MCF 10A (cell line): ENCODE measurements around the gene NKX2-2. TPM values are rescaled to one million over a fixed set of nuclear protein-coding genes. Genes with fewer than 3 reads are reported as not detected.
A peak's percentile ranks its signal among the peaks of the same experiment; 100 is the strongest.

Source experiments
- BruUV-seq: library from RNA; stranded (reverse); fragments of 400-500 nt; replicated peaks from 2 replicates; lab custom pipeline; 2021; lab: Mats Ljungman, UMichigan
- CTCF ChIA-PET: fragments of 300-600 bp; sonication (Branson Sonifier 250); formaldehyde crosslinking; extraction: SDS; loops from one replicate; lab custom pipeline; 2021; ENCODE audit warnings: antibody characterized with exemption, inconsistent platforms; lab: Yijun Ruan, JAX
- POLR2A ChIA-PET: fragments of 300-600, 350-650 bp; sonication (Branson Sonifier 250); formaldehyde crosslinking; extraction: SDS; loops from one replicate; lab custom pipeline; 2020; ENCODE audit warnings: antibody characterized with exemption, inconsistent platforms; lab: Yijun Ruan, JAX
- DNase-seq: peaks from one replicate; pipeline ENCODE4 v3.0.0-alpha.2; 2018; ENCODE audit not compliant: unreplicated experiment
- H3K27ac Mint-ChIP-seq: one replicate; pipeline ENCODE4 v1.8.0; 2022; ENCODE audit warnings: mild to moderate bottlenecking, low read depth, mixed read lengths; ENCODE audit not compliant: unreplicated experiment
- H3K27me3 Mint-ChIP-seq: one replicate; pipeline ENCODE4 v1.8.0; 2022; ENCODE audit warnings: mixed read lengths; ENCODE audit not compliant: insufficient read depth, unreplicated experiment
- H3K36me3 Mint-ChIP-seq: one replicate; pipeline ENCODE4 v1.8.0; 2022; ENCODE audit warnings: mild to moderate bottlenecking, moderate library complexity, mixed read lengths; ENCODE audit not compliant: insufficient read depth, unreplicated experiment
- H3K4me1 Mint-ChIP-seq: one replicate; pipeline ENCODE4 v1.8.0; 2022; ENCODE audit warnings: mixed read lengths; ENCODE audit not compliant: insufficient read depth, unreplicated experiment
- H3K4me3 Mint-ChIP-seq: one replicate; pipeline ENCODE4 v1.8.0; 2022; ENCODE audit warnings: mild to moderate bottlenecking, moderate library complexity, mixed read lengths; ENCODE audit not compliant: unreplicated experiment
- H3K9me3 Mint-ChIP-seq: one replicate; pipeline ENCODE4 v1.8.0; 2022; ENCODE audit warnings: mixed read lengths; ENCODE audit not compliant: unreplicated experiment
- CTCF ChIP-seq: fragments of 200-600 bp; IDR thresholded peaks from one replicate; pipeline ENCODE4 v1.8.0; 2022; ENCODE audit warnings: antibody characterized with exemption, mild to moderate bottlenecking; ENCODE audit not compliant: unreplicated experiment
- intact Hi-C: fragments of 100-400 bp; cut with micrococcal nuclease; formaldehyde crosslinking; loops from 2 replicates; pipeline ENCODE4 v1.14.1; 2022
- total RNA-seq: library from RNA; stranded (reverse); gene quantifications from 2 replicates; pipeline ENCODE4 v1.2.3, GENCODE V29; 2022

Gene NKX2-2
- total RNA-seq, 1 experiment from 2014 or later = not detected

- no peak for TF ChIP-seq CTCF
- no peak overlapping the region for H3K4me3 Mint-ChIP-seq
- H3K27ac Mint-ChIP-seq = no peak overlapping the region
- intact Hi-C loops = loop anchor here (10.0 kb wide), 1 partner anchor 66 kb away; no protein-coding TSS in a partner anchor
- H3K9me3 Mint-ChIP-seq = no peaks in the 10 kb centered on the region
- H3K4me1 Mint-ChIP-seq = no peaks in the 10 kb centered on the region
- H3K27me3 Mint-ChIP-seq = peaks cover 14% of the 10 kb centered on the region
- ChIA-PET POLR2A (no interaction called here), CTCF (interaction anchor here (0.7 to 12.5 kb wide), 8 partner anchors 63 to 671 kb away, joined by 3 to 329 read pairs (median 9); no protein-coding TSS in a partner anchor)
- no TSS peak for BruUV-seq
- no peaks in the 10 kb centered on the region for H3K36me3 Mint-ChIP-seq
- no peak for DNase-seq
These were observed 5.4 kb downstream of the NKX2-2 start for GRCh38 chr20:21508230-21509078.

- Mint-ChIP-seq H3K27me3 (peaks cover 14% of the 10 kb centered on the region), H3K9me3 (no peaks in the 10 kb centered on the region), H3K36me3 (no peaks in the 10 kb centered on the region), H3K4me1 (no peaks in the 10 kb centered on the region), H3K4me3 (no peak overlapping the region), H3K27ac (no peak overlapping the region)
- no peak for DNase-seq
- no TSS peak for BruUV-seq
- intact Hi-C loops = loop anchor here (10.0 kb wide), 1 partner anchor 67 kb away; no protein-coding TSS in a partner anchor
- no peak for TF ChIP-seq CTCF
- CTCF ChIA-PET = interaction anchor here (0.6 to 12.5 kb wide), 17 partner anchors 8 to 1921 kb away, joined by 3 to 329 read pairs (median 4); no protein-coding TSS in a partner anchor
- POLR2A ChIA-PET = no interaction called here
These were observed 6.2 kb downstream of the NKX2-2 start for GRCh38 chr20:21507400-21508229.

GRCh38 chr20:21505810-21506530 is 7.9 kb downstream of the NKX2-2 start:
- DNase-seq = no peak
- CTCF ChIA-PET = interaction anchor here (0.6 to 12.5 kb wide), 75 partner anchors 8 to 1416 kb away, joined by 3 to 329 read pairs (median 5); partner anchors contain the start of genes KIZ and NKX2-2
- peak overlapping the region; percentile 39 for H3K4me3 Mint-ChIP-seq
- no TSS peak for BruUV-seq
- H3K36me3 Mint-ChIP-seq = no peaks in the 10 kb centered on the region
- no peak overlapping the region for H3K27ac Mint-ChIP-seq
- no peaks in the 10 kb centered on the region for H3K4me1 Mint-ChIP-seq
- intact Hi-C loops = loop anchor here (1.0 to 10.0 kb wide), 5 partner anchors 69 to 669 kb away; no protein-coding TSS in a partner anchor
- TF ChIP-seq CTCF = peak; percentile 40
- no peaks in the 10 kb centered on the region for H3K9me3 Mint-ChIP-seq
- peaks cover 14% of the 10 kb centered on the region for H3K27me3 Mint-ChIP-seq
- POLR2A ChIA-PET = interaction anchor here (1.5 to 3.4 kb wide), 3 partner anchors 203 to 646 kb away, joined by 4 to 20 read pairs (median 13); partner anchors contain the start of gene XRN2
